Liver (tissue), 9 donors: Measurements from ENCODE around the gene HCFC1R1. TPM values are rescaled to one million over a fixed set of nuclear protein-coding genes. Genes with fewer than 3 reads are reported as not detected.
"Not testable (repeated sequence)": the region's sequence is repeated elsewhere in the genome, so short reads cannot be mapped to it uniquely, and the experiment has no call there.

Experiments used
- DNase-seq: peaks from one replicate; pipeline ENCODE4 v3.0.0-alpha.2; 2017; ENCODE audit warnings: low spot score
- H3K27ac ChIP-seq, 2 donors: one replicate each; pipeline ENCODE4 v1.7.0; 2013; ENCODE audit warnings: inconsistent platforms in 2 of 2, low read length in 2 of 2, control low read depth in 1 of 2, low read depth in 1 of 2, mild to moderate bottlenecking in 1 of 2
- H3K27me3 ChIP-seq, 4 donors: one replicate each; pipeline versions ENCODE4 v1.6.1 to v1.7.0; 2013; ENCODE audit warnings: low read length in 3 of 4, inconsistent platforms in 1 of 4, mild to moderate bottlenecking in 1 of 4, moderate library complexity in 1 of 4; ENCODE audit not compliant: control insufficient read depth in 4 of 4, insufficient read depth in 4 of 4
- H3K36me3 ChIP-seq, 4 donors: one replicate each; pipeline versions ENCODE4 v1.6.1 to v1.7.0; 2013; ENCODE audit warnings: low read length in 3 of 4, mild to moderate bottlenecking in 3 of 4, low read depth in 1 of 4, moderate library complexity in 1 of 4; ENCODE audit not compliant: control insufficient read depth in 4 of 4, insufficient read depth in 3 of 4
- H3K4me1 ChIP-seq, 4 donors: one replicate each; pipeline versions ENCODE4 v1.6.1 to v1.7.0; 2013; ENCODE audit warnings: low read length in 3 of 4, mild to moderate bottlenecking in 3 of 4, moderate library complexity in 1 of 4; ENCODE audit not compliant: control insufficient read depth in 4 of 4, insufficient read depth in 4 of 4
- H3K4me3 ChIP-seq, 3 donors: one replicate each; pipeline versions ENCODE4 v1.6.1 to v1.7.0; 2013; ENCODE audit warnings: low read length in 3 of 3, control low read depth in 1 of 3, low read depth in 1 of 3, mild to moderate bottlenecking in 1 of 3
- H3K9ac ChIP-seq, 2 donors: one replicate each; pipeline ENCODE4 v1.7.0; 2013; ENCODE audit warnings: low read length in 2 of 2, mild to moderate bottlenecking in 2 of 2, moderate library complexity in 2 of 2, control low read depth in 1 of 2, low read depth in 1 of 2
- H3K9me3 ChIP-seq, 4 donors: one replicate each; pipeline versions ENCODE4 v1.6.1 to v1.7.0; 2013; ENCODE audit warnings: low read length in 3 of 4; ENCODE audit not compliant: control insufficient read depth in 4 of 4
- GABPA ChIP-seq, 2 donors: IDR thresholded peaks in 1 of 2; conservative IDR thresholded peaks in 1 of 2; 2 replicates each; pipeline ENCODE4 v1.6.1; 2016; ENCODE audit warnings: antibody characterized with exemption in 2 of 2, mild to moderate bottlenecking in 1 of 2, moderate library complexity in 1 of 2
- RXRA ChIP-seq, 2 donors: IDR thresholded peaks; 2 replicates each; pipeline ENCODE4 v1.6.1; 2017 to 2018; ENCODE audit warnings: antibody characterized with exemption in 2 of 2, mild to moderate bottlenecking in 1 of 2
- SP1 ChIP-seq: IDR thresholded peaks from 2 replicates; pipeline ENCODE4 v1.6.1; 2018; ENCODE audit warnings: antibody characterized with exemption, mild to moderate bottlenecking
- WGBS: extraction: QIAGEN DNeasy Blood & Tissue Kit; methylation state at CpG from one replicate; pipeline ENCODE4 v1.1.7; 2013; 5-methylcytosine and 5-hydroxymethylcytosine counted together
- polyA plus RNA-seq, 2 donors: library from polyadenylated mRNA; stranded (reverse) in 1 of 2; unstranded in 1 of 2; fragments of 200-250 nt in 1 of 2; fragments of >200 nt in 1 of 2; fragmentation: Nextera tagmentation in 1 of 2; extraction: Ambion mirVana in 1 of 2; gene quantifications; one replicate each; pipeline versions ENCODE4 v1.2.1 to v1.2.3, GENCODE V29; 2013 to 2015
- total RNA-seq, 2 donors: library from RNA; depleted of rRNA; stranded (reverse); fragments of >200 nt; gene quantifications; one replicate each; pipeline ENCODE4 v1.2.3, GENCODE V29; 2014
- donor health status: healthy.
- donor health status: healthy.
- donor health status: healthy.
- donor health status: healthy.
- donor health status: healthy.

The HCFC1R1 gene
- total and polyA plus RNA-seq, 4 donors: 1.4 to 17.6 (median 9.2) TPM

GRCh38 chr16:3056336-3057180, 32.8 kb upstream of the HCFC1R1 start:
- H3K4me3 ChIP-seq: no peak overlapping the region
- TF ChIP-seq GABPA (IDR thresholded peaks at IDR 0.05 in 1 of 2, conservative IDR thresholded peaks at IDR 0.05 in 1 of 2) (no peak), RXRA (IDR thresholded peaks at IDR 0.05) (no peak)
- no peak for DNase-seq
- H3K27ac ChIP-seq: no peak overlapping the region
- 88% methylated on average over 19 of the region's 19 CpGs for WGBS
- H3K9me3 ChIP-seq: no peaks in the 10 kb centered on the region
- no peaks in the 10 kb centered on the region for H3K27me3 ChIP-seq
- H3K9ac ChIP-seq: no peak overlapping the region
- H3K4me1 ChIP-seq: peaks cover 6 to 18% (median 18%) of the 10 kb centered on the region in 4 donors
- peaks cover 0 to 2% (median 0%) of the 10 kb centered on the region in 4 donors for H3K36me3 ChIP-seq

- WGBS: 78% methylated on average over 9 of the region's 9 CpGs
- H3K36me3 ChIP-seq, DNase-seq, H3K27ac ChIP-seq, H3K4me3 ChIP-seq, H3K27me3 ChIP-seq, H3K9ac ChIP-seq, H3K9me3 ChIP-seq: not testable (repeated sequence)
- H3K4me1 ChIP-seq: peaks cover 6 to 18% (median 18%) of the 10 kb centered on the region in 4 donors
Measured at GRCh38 chr16:3055734-3056115, 32.0 kb upstream of the HCFC1R1 start.

GRCh38 chr16:3054965-3055733, 31.4 kb upstream of the HCFC1R1 start:
- WGBS: 83% methylated on average over 17 of the region's 17 CpGs
- TF ChIP-seq GABPA (IDR thresholded peaks at IDR 0.05 in 1 of 2, conservative IDR thresholded peaks at IDR 0.05 in 1 of 2): no peak
- TF ChIP-seq SP1: no peak
- no peak overlapping the region for H3K4me3 ChIP-seq
- H3K4me1 ChIP-seq: peaks cover 5 to 16% (median 13%) of the 10 kb centered on the region in 4 donors
- no peaks in the 10 kb centered on the region for H3K27me3 ChIP-seq
- no peaks in the 10 kb centered on the region for H3K9me3 ChIP-seq
- DNase-seq: no peak
- H3K36me3 ChIP-seq: peaks cover 0 to 2% (median 0%) of the 10 kb centered on the region in 4 donors
- H3K27ac ChIP-seq: no peak overlapping the region
- H3K9ac ChIP-seq: no peak overlapping the region

GRCh38 chr16:3053330-3053710, 29.6 kb upstream of the HCFC1R1 start:
- H3K27ac ChIP-seq, H3K9ac ChIP-seq, H3K4me1 ChIP-seq, H3K9me3 ChIP-seq, H3K27me3 ChIP-seq, H3K36me3 ChIP-seq, DNase-seq, H3K4me3 ChIP-seq: not testable (repeated sequence)
- 91% methylated on average over 12 of the region's 13 CpGs for WGBS

GRCh38 chr16:3052571-3053329, 29.0 kb upstream of the HCFC1R1 start:
- not testable (repeated sequence) for H3K36me3 ChIP-seq, H3K4me1 ChIP-seq, H3K27ac ChIP-seq, H3K9ac ChIP-seq, H3K27me3 ChIP-seq, H3K9me3 ChIP-seq, DNase-seq, H3K4me3 ChIP-seq
- WGBS: 78% methylated on average over 11 of the region's 12 CpGs
